ENCODE measurements around the gene MASP1.

The MASP1 gene

GRCh38 chr3:187274315-187274976 lies 17.1 kb downstream of the MASP1 start:
- no peaks in the 10 kb centered on the region for H3K79me2 ChIP-seq
- TF ChIP-seq CTCF (IDR thresholded peaks at IDR 0.05): no peak
- no peak overlapping the region for H3K4me3 ChIP-seq (ENCODE audit: low read depth, low read length)

GRCh38 chr3:187271582-187271981 lies 20.0 kb downstream of the MASP1 start:
- Histone ChIP-seq H3K27me3 (ENCODE audit: control insufficient read depth, insufficient read depth, low read length) (no peaks in the 10 kb centered on the region), H2AFZ (no peak overlapping the region), H3K36me3 (ENCODE audit: control insufficient read depth, insufficient read depth, low read length) (no peaks in the 10 kb centered on the region), H3K27ac (no peak overlapping the region), H3K9me3 (ENCODE audit: control insufficient read depth, low read length) (no peaks in the 10 kb centered on the region), H3K4me2 (ENCODE audit: low read length) (no peak overlapping the region), H3K4me1 (no peaks in the 10 kb centered on the region), H3K4me3 (ENCODE audit: low read depth, low read length) (no peak overlapping the region), H3K9ac (no peak overlapping the region), H3K79me2 (no peaks in the 10 kb centered on the region)
- TF ChIP-seq CTCF (IDR thresholded peaks at IDR 0.05): no peak

More at GRCh38 chr3:187274315-187274976, 17.1 kb downstream of the MASP1 start:
- no peaks in the 10 kb centered on the region for H3K36me3 ChIP-seq (ENCODE audit: control insufficient read depth, insufficient read depth, low read length)
- H3K4me1 ChIP-seq: no peaks in the 10 kb centered on the region
- H3K4me2 ChIP-seq (ENCODE audit: low read length): no peak overlapping the region
- no peak overlapping the region for H3K9ac ChIP-seq
- H3K9me3 ChIP-seq (ENCODE audit: control insufficient read depth, low read length): no peaks in the 10 kb centered on the region
- H3K27me3 ChIP-seq (ENCODE audit: control insufficient read depth, insufficient read depth, low read length): no peaks in the 10 kb centered on the region
- no peak overlapping the region for H3K27ac ChIP-seq
- H2AFZ ChIP-seq: no peak overlapping the region

GRCh38 chr3:187269486-187269885 lies 22.1 kb downstream of the MASP1 start:
- no peaks in the 10 kb centered on the region for H3K79me2 ChIP-seq
- no peak overlapping the region for H3K4me2 ChIP-seq (ENCODE audit: low read length)
- no peaks in the 10 kb centered on the region for H3K36me3 ChIP-seq (ENCODE audit: control insufficient read depth, insufficient read depth, low read length)
- H3K27me3 ChIP-seq (ENCODE audit: control insufficient read depth, insufficient read depth, low read length): no peaks in the 10 kb centered on the region
- H3K4me1 ChIP-seq: no peaks in the 10 kb centered on the region
- H3K9ac ChIP-seq: no peak overlapping the region
- no peak overlapping the region for H2AFZ ChIP-seq
- H3K9me3 ChIP-seq (ENCODE audit: control insufficient read depth, low read length): no peaks in the 10 kb centered on the region
- no peak overlapping the region for H3K27ac ChIP-seq
- H3K4me3 ChIP-seq (ENCODE audit: low read depth, low read length): no peak overlapping the region
- no peak for TF ChIP-seq CTCF (IDR thresholded peaks at IDR 0.05)

- no peaks in the 10 kb centered on the region for H3K4me1 ChIP-seq
- H3K79me2 ChIP-seq: no peaks in the 10 kb centered on the region
- no peak overlapping the region for H3K4me2 ChIP-seq (ENCODE audit: low read length)
- no peak for TF ChIP-seq CTCF (IDR thresholded peaks at IDR 0.05)
- no peaks in the 10 kb centered on the region for H3K36me3 ChIP-seq (ENCODE audit: control insufficient read depth, insufficient read depth, low read length)
- H3K27ac ChIP-seq: no peak overlapping the region
- H3K27me3 ChIP-seq (ENCODE audit: control insufficient read depth, insufficient read depth, low read length): no peaks in the 10 kb centered on the region
- H3K4me3 ChIP-seq (ENCODE audit: low read depth, low read length): no peak overlapping the region
- no peak overlapping the region for H3K9ac ChIP-seq
- H3K9me3 ChIP-seq (ENCODE audit: control insufficient read depth, low read length): no peaks in the 10 kb centered on the region
- no peak overlapping the region for H2AFZ ChIP-seq
Observed at GRCh38 chr3:187267306-187267705, 24.2 kb downstream of the MASP1 start.

- H2AFZ ChIP-seq: no peak overlapping the region
- H3K9me3 ChIP-seq (ENCODE audit: control insufficient read depth, low read length): no peaks in the 10 kb centered on the region
- no peak overlapping the region for H3K27ac ChIP-seq
- H3K4me1 ChIP-seq: no peaks in the 10 kb centered on the region
- no peak overlapping the region for H3K9ac ChIP-seq
- H3K27me3 ChIP-seq (ENCODE audit: control insufficient read depth, insufficient read depth, low read length): no peaks in the 10 kb centered on the region
- H3K4me2 ChIP-seq (ENCODE audit: low read length): no peak overlapping the region
- H3K79me2 ChIP-seq: no peaks in the 10 kb centered on the region
- TF ChIP-seq CTCF (IDR thresholded peaks at IDR 0.05): no peak
- H3K36me3 ChIP-seq (ENCODE audit: control insufficient read depth, insufficient read depth, low read length): no peaks in the 10 kb centered on the region
- H3K4me3 ChIP-seq (ENCODE audit: low read depth, low read length): no peak overlapping the region
Observed at GRCh38 chr3:187266691-187267090, 24.8 kb downstream of the MASP1 start.
